OCI-LY3 (cell line): ENCODE measurements around the gene PCSK5.

Experiments
- H2AFZ ChIP-seq: fragments of 200-600, 300-600 bp; shearing (Covaris generic); 2 replicates; pipeline ENCODE4 v1.6.0; 2014; ENCODE audit warnings: antibody characterized with exemption, low read depth, low read length
- H3K27ac ChIP-seq: fragments of 200-600, 300-600 bp; sonication (generic); 2 replicates; pipeline ENCODE4 v1.5.1; 2014; ENCODE audit warnings: mild to moderate bottlenecking, low read length, moderate library complexity, mixed read lengths
- H3K27me3 ChIP-seq: fragments of 200-600, 300-600 bp; sonication (generic); 2 replicates; pipeline ENCODE4 v1.6.1; 2014; ENCODE audit warnings: low read depth, low read length, mixed read lengths
- H3K36me3 ChIP-seq: fragments of 200-600, 300-600 bp; sonication (generic); replicated peaks from 2 replicates; pipeline ENCODE3; 2014; ENCODE audit warnings: low read depth, low read length, mixed read lengths
- H3K4me1 ChIP-seq: fragments of 300-600, 200-600 bp; sonication (generic); 2 replicates; pipeline ENCODE4 v1.6.1; 2014; ENCODE audit warnings: low read length, mixed read lengths
- H3K4me2 ChIP-seq: fragments of 200-600, 300-600 bp; sonication (generic); 2 replicates; pipeline ENCODE4 v1.6.1; 2014; ENCODE audit warnings: low read length, mixed read lengths
- H3K4me3 ChIP-seq: fragments of 300-600, 200-600 bp; sonication (generic); 2 replicates; pipeline ENCODE4 v1.5.1; 2014; ENCODE audit warnings: antibody characterized with exemption, mild to moderate bottlenecking, low read length, moderate library complexity
- H3K79me2 ChIP-seq: fragments of 300-600, 200-600 bp; shearing (Covaris generic); 2 replicates; pipeline ENCODE4 v1.6.1; 2014; ENCODE audit warnings: mild to moderate bottlenecking, low read length, mixed read lengths
- H3K9ac ChIP-seq: fragments of 300-600, 200-600 bp; shearing (Covaris generic); 2 replicates; pipeline ENCODE4 v1.6.0; 2014; ENCODE audit warnings: mild to moderate bottlenecking, low read length, moderate library complexity
- H3K9me3 ChIP-seq: fragments of 200-600, 300-600 bp; shearing (Covaris generic); 2 replicates; pipeline ENCODE4 v1.6.1; 2014; ENCODE audit warnings: low read length, mixed read lengths; ENCODE audit not compliant: insufficient read depth
- H4K20me1 ChIP-seq: fragments of 200-600, 300-600 bp; sonication (generic); 2 replicates; pipeline ENCODE4 v1.6.1; 2016; ENCODE audit warnings: low read length, mixed read lengths; ENCODE audit not compliant: insufficient read depth
- CTCF ChIP-seq: fragments of 200-600, 300-600 bp; sonication (generic); IDR thresholded peaks from 2 replicates; pipeline ENCODE4 v1.5.1; 2014; ENCODE audit warnings: antibody characterized with exemption, low read length, low read depth
- EZH2phosphoT487 ChIP-seq: fragments of 200-600 bp; shearing (Covaris generic); IDR thresholded peaks from 2 replicates; pipeline ENCODE4 v1.6.1; 2018; ENCODE audit warnings: antibody characterized with exemption, mixed run types, low read depth

The PCSK5 gene

GRCh38 chr9:76151267-76151666 lies 260.8 kb downstream of the PCSK5 start:
- Histone ChIP-seq H2AFZ (no peak overlapping the region), H3K27ac (no peak overlapping the region)
- TF ChIP-seq EZH2phosphoT487 (no peak), CTCF (no peak)

GRCh38 chr9:76153339-76153738 lies 262.9 kb downstream of the PCSK5 start:
- Histone ChIP-seq H3K27ac (no peak overlapping the region), H3K79me2 (no peaks in the 10 kb centered on the region), H2AFZ (no peak overlapping the region), H3K4me2 (no peak overlapping the region), H3K9ac (no peak overlapping the region), H4K20me1 (no peaks in the 10 kb centered on the region), H3K4me1 (peaks cover 14% of the 10 kb centered on the region), H3K9me3 (no peaks in the 10 kb centered on the region), H3K27me3 (peaks cover 31% of the 10 kb centered on the region), H3K36me3 (no peaks in the 10 kb centered on the region), H3K4me3 (no peak overlapping the region)
- TF ChIP-seq CTCF (no peak), EZH2phosphoT487 (no peak)

More at GRCh38 chr9:76151267-76151666, 260.8 kb downstream of the PCSK5 start:
- peak overlapping the region; percentile 74 for H3K4me2 ChIP-seq
- no peaks in the 10 kb centered on the region for H3K79me2 ChIP-seq
- peaks cover 35% of the 10 kb centered on the region for H3K27me3 ChIP-seq
- peak overlapping the region; percentile 19 for H3K4me3 ChIP-seq
- H3K9ac ChIP-seq = no peak overlapping the region
- H3K4me1 ChIP-seq = peaks cover 14% of the 10 kb centered on the region
- no peaks in the 10 kb centered on the region for H3K36me3 ChIP-seq
- no peaks in the 10 kb centered on the region for H3K9me3 ChIP-seq
- no peaks in the 10 kb centered on the region for H4K20me1 ChIP-seq

GRCh38 chr9:76153902-76154629 lies 263.6 kb downstream of the PCSK5 start:
- H3K36me3 ChIP-seq = no peaks in the 10 kb centered on the region
- no peak for TF ChIP-seq CTCF
- TF ChIP-seq EZH2phosphoT487 = no peak
- H3K27me3 ChIP-seq = peaks cover 24% of the 10 kb centered on the region
- H3K4me1 ChIP-seq = peaks cover 14% of the 10 kb centered on the region
- H3K79me2 ChIP-seq = no peaks in the 10 kb centered on the region
- H3K4me2 ChIP-seq = no peak overlapping the region
- H4K20me1 ChIP-seq = no peaks in the 10 kb centered on the region
- no peaks in the 10 kb centered on the region for H3K9me3 ChIP-seq
- no peak overlapping the region for H3K27ac ChIP-seq
- H2AFZ ChIP-seq = no peak overlapping the region
- H3K4me3 ChIP-seq = no peak overlapping the region
- H3K9ac ChIP-seq = no peak overlapping the region

- H4K20me1 ChIP-seq = no peaks in the 10 kb centered on the region
- no peaks in the 10 kb centered on the region for H3K36me3 ChIP-seq
- no peak overlapping the region for H3K27ac ChIP-seq
- H3K4me3 ChIP-seq = no peak overlapping the region
- TF ChIP-seq EZH2phosphoT487 = no peak
- H3K9me3 ChIP-seq = no peaks in the 10 kb centered on the region
- H3K4me2 ChIP-seq = no peak overlapping the region
- H2AFZ ChIP-seq = no peak overlapping the region
- no peaks in the 10 kb centered on the region for H3K79me2 ChIP-seq
- no peak overlapping the region for H3K9ac ChIP-seq
- peaks cover 11% of the 10 kb centered on the region for H3K4me1 ChIP-seq
- peaks cover 20% of the 10 kb centered on the region for H3K27me3 ChIP-seq
Observed at GRCh38 chr9:76155361-76155760, 264.9 kb downstream of the PCSK5 start.
